ENCODE data around the gene LRRC56. TPM values are rescaled to one million over a fixed set of nuclear protein-coding genes. Genes with fewer than 3 reads are reported as not detected.
A peak's percentile ranks its signal among the peaks of the same experiment; 100 is the strongest.

Gene LRRC56
- total RNA-seq, 1 experiment from 2014 or later, result 3.4 TPM

- peak; percentile 59; the same call in 1 of the 2 replicates for TF ChIP-seq MAX (CRISPR knock-in tag; IDR thresholded peaks at IDR 0.05)
Measured at GRCh38 chr11:560305-561147, 23.2 kb downstream of the LRRC56 start, which contains the start of the genes LMNTD2 and RASSF7 (continued).

GRCh38 chr11:561148-562003 is 24.0 kb downstream of the LRRC56 start:
- Mint-ChIP-seq H3K27me3 (ENCODE audit: low read depth) (peaks cover 23% of the 10 kb centered on the region), H3K27ac (no peak overlapping the region), H3K4me1 (peaks cover 27% of the 10 kb centered on the region), H3K36me3 (0 out of 2 replicates have a peak, but pooled peaks cover 3% of the 10 kb centered on the region), H3K9me3 (no peaks in the 10 kb centered on the region), H3K4me3 (peak overlapping the region; percentile 87)
- DNase-seq (ENCODE audit: low spot score) (no peak), ATAC-seq (peak; percentile 1; the same call in 1 of the 2 replicates)
- POLR2A ChIA-PET, result no interaction called here
- CTCF ChIA-PET, result interaction anchor here (1.4 kb wide), 1 partner anchor 161 kb away, joined by 3 read pairs; no protein-coding TSS in a partner anchor
- TF ChIP-seq ZNF416 (CRISPR knock-in tag; IDR thresholded peaks at IDR 0.05), result no peak
- TF ChIP-seq ZNF532 (CRISPR knock-in tag; IDR thresholded peaks at IDR 0.05; ENCODE audit: borderline replicate concordance), result no peak
- TF ChIP-seq ZNF317 (CRISPR knock-in tag; IDR thresholded peaks at IDR 0.05; ENCODE audit: borderline replicate concordance, low read depth), result no peak
- no peak for TF ChIP-seq ZBTB21 (CRISPR knock-in tag; IDR thresholded peaks at IDR 0.05; ENCODE audit: borderline replicate concordance)
- TF ChIP-seq PREB (CRISPR knock-in tag; IDR thresholded peaks at IDR 0.05; ENCODE audit: borderline replicate concordance), result no peak
- TF ChIP-seq CREM (CRISPR knock-in tag; IDR thresholded peaks at IDR 0.05), result no peak
- no peak for TF ChIP-seq TCF7 (CRISPR knock-in tag; IDR thresholded peaks at IDR 0.05; ENCODE audit: low read depth)
- TF ChIP-seq GABPB1 (CRISPR knock-in tag; IDR thresholded peaks at IDR 0.05), result 0 out of 2 replicates have a peak, but pooled peaks have one; percentile 14
- no peak for TF ChIP-seq ZNF281 (CRISPR knock-in tag; IDR thresholded peaks at IDR 0.05)
- TF ChIP-seq NFATC4 (CRISPR knock-in tag; IDR thresholded peaks at IDR 0.05), result no peak
- TF ChIP-seq MLX (CRISPR knock-in tag; IDR thresholded peaks at IDR 0.05), result 0 out of 2 replicates have a peak, but pooled peaks have one; percentile 45
- no peak for TF ChIP-seq ZNF423 (CRISPR knock-in tag; IDR thresholded peaks at IDR 0.05)
- no peak for TF ChIP-seq ZBTB43 (CRISPR knock-in tag; IDR thresholded peaks at IDR 0.05)
- no peak for TF ChIP-seq AR (CRISPR knock-in tag; IDR thresholded peaks at IDR 0.05)
- TF ChIP-seq MAX (CRISPR knock-in tag; IDR thresholded peaks at IDR 0.05), result no peak
- no peak; the same call in 1 of the 2 replicates for TF ChIP-seq FOXP1 (CRISPR knock-in tag; IDR thresholded peaks at IDR 0.05; ENCODE audit: borderline replicate concordance)
- TF ChIP-seq ZNF396 (CRISPR knock-in tag; IDR thresholded peaks at IDR 0.05; ENCODE audit: borderline replicate concordance), result no peak
- TF ChIP-seq JAZF1 (CRISPR knock-in tag; IDR thresholded peaks at IDR 0.05), result no peak
